ENCODE results near the gene UGGT2.
"Not testable (repeated sequence)": the region's sequence is repeated elsewhere in the genome, so short reads cannot be mapped to it uniquely, and the experiment has no call there.

Gene UGGT2

DNA sequence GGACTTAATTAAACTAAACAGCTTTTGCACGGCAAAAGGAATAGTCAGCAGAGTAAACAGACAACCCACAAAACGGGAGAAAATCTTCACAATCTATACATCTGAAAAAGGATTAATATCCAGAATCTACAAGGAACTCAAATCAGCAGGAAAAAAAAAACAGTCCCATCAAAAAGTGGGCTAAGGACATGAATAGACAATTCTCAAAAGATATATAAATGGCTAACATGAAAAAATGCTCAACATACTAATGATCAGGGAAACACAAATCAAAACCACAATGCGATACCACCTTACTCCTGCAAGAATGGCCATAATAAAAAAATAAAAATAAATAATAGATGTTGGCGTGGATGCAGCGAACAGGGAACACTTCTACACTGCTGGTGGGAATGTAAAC, 1.7 kb downstream of the UGGT2 start:
- DNase-seq, result not testable (repeated sequence)

DNA sequence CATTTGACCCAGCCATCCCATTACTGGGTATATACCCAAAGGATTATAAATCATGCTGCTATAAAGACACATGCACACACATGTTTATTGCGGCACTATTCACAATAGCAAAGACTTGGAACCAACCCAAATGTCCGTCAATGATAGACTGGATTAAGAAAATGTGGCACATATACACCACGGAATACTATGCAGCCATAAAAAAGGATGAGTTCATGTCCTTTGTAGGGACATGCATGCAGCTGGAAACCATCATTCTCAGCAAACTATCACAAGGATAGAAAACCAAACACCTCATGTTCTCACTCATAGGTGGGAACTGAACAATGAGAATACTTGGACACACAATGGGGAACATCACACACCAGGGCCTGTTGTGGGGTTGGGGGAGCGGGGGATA, 2.2 kb downstream of the UGGT2 start:
- DNase-seq, result not testable (repeated sequence)

DNA sequence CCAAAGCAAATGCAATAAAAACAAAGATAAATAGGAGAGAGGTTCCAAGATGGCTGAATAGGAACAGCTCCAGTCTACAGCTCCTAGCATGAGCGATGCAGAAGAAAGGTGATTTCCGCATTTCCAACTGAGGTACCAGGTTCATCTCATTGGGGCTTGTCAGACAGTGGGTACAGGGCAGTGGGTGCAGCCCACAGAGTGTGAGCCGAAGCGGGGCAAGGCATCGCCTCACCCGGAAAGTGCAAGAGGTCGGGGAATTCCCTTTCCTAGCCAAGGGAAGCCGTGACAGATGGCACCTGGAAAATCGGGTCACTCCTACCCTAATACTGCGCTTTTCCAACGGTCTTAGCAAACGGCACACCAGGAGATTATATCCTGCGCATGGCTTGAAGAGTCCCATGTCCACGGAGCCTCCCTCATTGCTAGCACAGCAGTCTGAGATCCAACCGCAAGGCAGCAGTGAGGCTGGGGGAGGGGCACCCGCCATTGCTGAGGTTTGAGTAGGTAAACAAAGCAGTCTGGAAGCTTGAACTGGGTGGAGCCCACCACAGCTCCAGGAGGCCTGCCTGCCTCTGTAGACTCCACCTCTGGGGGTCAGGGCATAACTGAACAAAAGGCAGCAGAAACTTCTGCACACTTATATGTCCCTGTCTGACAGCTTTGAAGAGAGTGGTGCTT, 6.6 kb downstream of the UGGT2 start:
- DNase-seq, result not testable (repeated sequence)

DNA sequence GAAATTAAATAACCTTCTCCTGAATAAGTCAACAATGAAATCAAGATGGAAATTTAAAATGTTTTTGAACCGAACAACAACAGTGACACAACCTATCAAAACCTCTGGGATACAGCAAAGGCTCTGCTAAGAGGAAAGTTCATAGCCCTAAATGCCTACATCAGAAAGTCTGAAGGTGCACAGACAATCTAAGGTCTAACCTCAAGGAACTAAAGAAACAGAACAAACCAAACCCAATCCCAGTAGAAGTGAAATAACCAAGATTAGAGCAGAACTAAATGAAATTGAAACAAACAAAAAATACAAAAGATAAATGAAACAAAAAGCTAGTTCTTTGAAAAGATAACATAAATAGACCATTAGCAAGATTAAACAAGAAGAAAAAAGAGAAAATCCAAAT, 9.0 kb downstream of the UGGT2 start:
- no peak for DNase-seq

DNA sequence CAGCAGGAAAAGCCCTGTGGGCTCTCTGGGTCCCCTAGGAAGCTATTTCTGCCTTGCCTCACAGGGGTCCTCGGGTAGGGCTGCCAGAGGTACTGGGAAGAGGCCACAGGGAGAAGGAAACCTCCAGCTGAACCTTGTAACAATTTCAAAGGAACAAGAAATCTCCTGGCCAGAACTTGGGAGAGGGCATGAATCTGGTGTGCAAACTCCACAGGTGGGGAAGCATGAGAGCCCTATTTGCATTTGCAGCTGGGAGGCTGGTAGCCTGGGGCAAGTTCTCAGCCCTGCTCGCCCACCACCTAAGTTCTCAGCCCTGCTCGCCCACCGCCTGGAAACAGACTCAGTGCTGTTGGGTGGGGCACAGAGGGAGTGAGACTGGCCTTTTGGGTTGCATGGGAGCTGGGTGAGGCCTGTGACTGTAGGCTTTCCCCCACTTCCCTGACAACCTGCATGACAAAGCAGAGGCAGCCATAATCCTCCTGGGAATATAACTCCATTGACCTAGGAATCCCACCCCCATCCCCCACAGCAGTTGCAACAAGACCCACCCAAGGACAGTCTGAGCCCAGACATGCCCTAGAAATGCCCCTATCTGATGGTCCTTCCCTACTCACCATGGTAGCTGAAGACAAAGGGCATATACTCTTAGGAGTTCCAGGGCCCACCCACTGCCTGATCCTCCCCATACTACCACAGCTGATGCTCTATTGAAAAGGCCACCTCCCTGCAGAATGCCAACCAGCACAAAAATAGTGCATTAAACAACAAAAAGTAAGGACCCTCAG, 11.7 kb downstream of the UGGT2 start:
- no peak for DNase-seq

DNA sequence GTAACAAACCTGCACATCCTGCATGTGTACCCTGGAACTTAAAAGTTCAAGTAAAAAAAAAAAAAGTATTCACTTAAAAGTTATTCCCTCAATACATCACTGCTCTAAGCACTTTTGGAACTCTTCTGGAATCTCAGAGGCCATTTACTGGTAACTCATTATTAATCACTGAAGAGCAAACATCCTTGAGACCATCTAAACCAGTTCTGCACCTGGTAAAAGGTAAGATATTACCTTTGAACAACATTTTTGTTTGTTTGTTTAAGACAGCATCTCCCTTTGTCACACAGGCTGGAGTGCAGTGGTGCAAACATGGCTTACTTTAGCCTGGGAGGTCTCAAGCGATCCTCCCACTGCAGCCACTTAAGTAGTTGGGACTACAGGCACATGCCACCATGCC, 16.7 kb downstream of the UGGT2 start:
- no peak for DNase-seq

DNA sequence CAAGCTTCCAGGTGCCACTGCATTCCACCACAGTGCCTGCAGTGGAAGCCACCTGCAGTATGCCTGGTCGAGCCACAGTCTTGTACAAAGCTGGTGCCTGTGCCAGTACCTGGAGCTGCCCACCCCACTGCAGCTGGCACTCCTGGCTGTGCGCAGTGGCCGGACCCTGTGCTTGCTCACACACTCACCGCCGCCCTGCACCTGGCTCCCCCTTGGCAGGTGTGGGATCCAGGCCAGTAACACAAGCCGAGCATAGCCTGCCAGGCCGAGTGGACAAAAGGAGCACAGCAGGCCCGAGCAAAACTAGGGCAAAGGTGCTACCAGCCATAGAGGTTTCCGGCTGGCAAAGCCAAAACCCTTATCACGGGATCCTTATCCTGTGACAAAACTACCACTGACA, 18.5 kb downstream of the UGGT2 start:
- no peak for DNase-seq

DNA sequence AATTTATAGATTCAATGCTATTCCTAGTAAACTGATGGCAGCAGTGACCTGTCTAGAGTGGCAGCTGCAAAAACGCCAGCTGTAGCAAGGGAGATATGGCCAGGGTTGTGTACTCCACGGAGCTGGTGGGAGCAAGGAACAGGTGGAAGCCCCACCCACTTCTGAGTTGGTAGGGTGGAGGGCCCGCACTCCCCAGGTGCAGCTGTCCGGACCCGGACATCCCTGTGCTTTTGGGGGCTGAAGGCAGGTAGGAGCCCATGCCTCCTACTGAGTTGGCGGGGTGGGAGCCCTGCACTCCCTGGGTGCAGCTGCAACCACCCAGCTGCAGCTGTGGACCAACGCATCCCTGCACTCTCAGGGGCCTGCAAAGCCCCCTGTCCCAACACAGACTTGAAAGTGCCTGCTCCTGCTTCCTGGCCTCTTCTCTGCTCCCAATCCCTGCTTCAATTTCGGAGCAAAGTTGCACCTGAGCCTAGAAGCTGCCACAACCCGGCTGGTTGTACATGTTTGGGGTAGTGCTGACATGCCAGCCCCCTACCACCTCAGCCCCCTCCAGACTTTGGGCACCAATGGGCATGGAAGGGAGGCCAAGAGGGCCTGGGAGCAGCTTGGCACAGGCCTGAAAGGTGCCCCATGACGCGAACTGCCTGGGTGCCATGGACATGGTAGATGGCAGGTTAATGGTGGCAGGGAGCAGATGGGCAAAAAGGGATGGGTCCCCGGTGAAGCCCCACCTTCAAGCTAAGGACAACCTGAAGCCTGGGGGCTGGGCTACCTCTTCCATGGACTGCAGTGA, 19.8 kb downstream of the UGGT2 start:
- no peak for DNase-seq

DNA sequence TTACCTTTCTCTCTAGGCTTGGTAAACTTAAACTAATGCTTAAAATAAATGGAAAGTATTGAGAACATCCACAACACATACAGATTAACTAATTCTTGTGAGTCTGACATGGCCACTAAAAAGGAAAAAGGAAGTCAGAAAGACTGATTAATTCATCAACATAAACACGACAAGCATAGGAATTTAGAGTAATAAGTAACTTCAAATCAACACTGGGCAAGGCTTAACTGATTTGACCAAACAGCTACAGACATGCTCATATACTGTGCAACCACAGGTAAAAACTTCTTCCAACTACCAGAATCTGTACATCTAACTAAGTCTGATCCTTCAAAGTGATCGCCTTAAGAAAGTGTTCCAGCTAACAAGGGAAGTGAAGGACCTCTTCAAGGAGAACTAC, 20.5 kb downstream of the UGGT2 start:
- no peak for DNase-seq

DNA sequence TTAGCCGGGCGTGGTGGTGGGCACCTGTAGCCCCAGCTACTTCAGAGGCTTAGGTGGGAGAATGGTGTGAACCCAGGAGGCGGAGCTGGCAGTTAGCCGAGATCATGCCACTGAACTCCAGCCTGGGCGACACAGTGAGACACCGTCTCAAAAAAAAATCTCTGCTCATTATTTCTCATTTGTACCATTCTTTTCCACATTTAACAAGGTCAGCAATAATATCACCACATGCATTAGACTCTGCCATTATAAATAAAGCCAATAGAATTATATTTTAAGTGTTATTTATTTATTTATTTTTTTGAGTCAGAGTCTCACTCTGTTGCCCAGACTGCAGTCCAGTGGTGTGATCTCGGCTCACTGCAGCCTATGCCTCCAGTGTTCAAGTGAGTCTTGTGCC, 24.2 kb downstream of the UGGT2 start:
- DNase-seq, result no peak

DNA sequence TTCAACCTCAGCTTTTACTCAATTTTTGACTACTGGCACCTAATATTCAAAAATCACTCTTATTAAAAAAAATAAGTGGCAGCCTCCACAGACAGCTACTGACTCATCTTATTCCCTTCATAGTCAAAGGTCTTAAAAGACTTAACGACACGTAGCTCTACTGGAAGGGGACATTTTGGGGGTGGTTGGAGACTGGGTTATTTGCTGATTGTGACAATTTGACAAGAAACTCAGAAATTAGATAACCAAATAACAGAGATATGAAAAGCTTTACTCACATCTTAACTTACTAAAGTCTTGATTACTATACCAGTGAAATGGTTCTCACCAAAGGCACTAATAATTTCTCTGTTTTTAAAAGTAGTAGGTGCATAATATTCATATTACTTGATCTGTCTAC, 25.7 kb downstream of the UGGT2 start:
- DNase-seq, result no peak

DNA sequence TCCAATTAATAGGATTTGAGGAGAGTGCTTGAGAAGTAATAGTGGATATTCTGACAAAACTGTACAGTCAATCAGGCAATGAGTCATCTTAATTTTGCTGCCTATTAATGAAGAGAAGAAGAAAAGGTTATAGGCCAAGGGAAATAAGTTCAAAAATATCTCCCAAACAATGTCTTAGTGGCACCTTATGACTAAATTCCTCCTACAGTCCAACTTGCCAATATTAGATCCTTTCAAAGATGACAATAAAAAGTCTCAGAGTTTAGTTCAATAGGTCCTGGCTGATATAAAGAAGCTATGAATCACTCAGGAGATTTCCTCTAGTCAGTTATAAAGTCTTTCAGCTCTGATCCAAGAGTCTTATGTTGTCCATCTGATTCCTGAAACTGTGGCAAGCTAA, 27.9 kb downstream of the UGGT2 start:
- no peak for DNase-seq

DNA sequence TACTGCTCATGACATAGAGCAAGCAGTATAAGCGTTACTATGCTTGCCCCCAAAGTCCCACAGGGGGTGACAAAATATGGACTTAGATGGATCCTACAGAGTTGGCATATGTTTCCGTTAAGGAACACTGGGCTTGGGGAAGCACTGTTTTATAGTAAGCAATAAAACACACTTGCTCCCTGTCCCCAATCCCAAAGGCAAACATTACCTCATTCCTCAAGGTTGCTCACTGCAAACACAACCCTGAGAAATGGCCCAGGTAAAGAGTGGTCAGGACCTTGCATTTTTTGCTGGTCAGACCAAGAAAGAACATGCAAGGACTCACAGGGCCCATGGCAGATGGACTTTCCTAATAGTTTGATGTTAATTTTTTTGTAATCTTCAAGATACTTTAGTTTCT, 32.3 kb downstream of the UGGT2 start:
- DNase-seq, result no peak

DNA sequence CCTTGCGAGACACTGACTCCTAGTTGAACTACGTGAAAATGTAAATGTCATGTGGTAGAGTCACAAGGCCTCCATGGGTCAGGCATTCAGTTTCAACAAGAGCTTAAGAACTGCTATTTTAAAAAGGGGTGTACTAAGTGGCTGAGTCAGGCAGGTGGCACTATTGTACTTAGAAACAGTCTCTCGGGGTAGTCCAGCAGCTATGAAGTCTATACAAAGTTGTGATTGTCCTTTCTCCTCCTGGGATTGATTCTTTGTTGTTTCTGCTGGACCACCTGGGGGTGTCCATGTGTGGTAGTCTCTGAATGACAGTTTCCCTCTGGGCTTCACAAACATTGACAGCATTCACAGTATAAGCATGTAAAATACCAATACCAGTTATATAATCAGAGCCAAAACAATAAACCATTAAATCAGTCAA, 33.0 kb downstream of the UGGT2 start:
- no peak for DNase-seq

DNA sequence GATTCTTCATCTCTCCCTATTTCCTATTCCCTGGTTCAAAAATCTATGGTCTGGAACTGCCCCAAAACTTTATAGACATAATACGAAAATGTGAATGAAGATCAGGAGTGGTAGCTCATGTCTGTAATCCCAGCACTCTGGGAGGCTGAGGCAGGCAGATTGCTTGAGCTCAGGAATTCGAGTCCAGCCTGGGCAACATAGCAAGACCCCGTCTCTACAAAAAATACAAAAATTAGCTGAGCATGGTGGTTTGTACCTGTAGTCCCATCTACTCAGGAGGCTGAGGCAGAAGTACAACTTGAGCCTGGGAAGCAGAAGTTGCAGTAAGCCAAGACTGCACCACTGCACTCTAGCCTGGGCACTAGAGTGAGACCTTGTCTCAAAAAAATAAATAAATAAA, 35.1 kb downstream of the UGGT2 start:
- no peak for DNase-seq

DNA sequence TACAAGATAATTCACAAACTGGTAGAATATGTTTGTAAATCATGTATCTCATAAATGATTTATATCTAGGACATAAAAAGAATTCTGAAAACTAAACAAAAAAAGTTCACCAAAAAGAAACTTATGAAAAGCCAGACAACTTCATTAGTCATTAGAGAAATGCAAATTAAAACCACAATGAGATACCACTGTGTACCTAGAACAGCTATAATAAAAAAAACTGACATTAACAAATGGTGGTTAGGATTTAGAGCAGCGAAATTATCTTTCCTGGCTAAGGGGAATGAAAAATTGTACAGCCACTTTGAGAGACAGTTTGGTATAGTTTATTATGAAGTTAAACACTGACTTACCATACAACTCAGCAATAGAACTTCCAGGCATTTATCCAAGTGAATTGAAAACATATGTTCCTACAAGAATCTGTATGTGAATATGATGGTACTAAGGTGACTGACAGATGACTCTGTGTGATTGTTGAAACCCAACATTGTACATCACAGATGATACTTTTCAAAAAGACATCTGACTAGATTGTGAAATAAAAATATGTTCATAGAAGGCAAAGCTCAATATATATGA, 41.8 kb downstream of the UGGT2 start:
- no peak for DNase-seq

DNA sequence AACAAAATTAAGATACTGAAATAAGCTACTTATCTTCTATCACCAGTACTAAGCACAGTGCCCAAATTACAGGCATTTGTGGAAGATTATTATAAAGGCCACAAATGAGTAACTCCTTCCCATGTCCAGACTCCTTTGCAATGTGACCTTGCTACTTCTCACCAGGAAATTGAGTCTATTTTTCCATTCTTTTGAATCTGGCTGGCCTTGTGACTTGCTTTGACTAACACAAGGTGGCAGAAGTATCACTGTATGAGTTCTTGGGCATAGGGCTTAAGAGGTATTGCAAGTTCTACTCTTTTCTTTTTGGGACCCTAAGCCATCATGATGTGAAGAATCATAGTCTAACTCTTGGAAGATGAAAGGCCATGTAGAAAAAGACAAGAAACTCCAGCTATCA, 49.9 kb downstream of the UGGT2 start:
- DNase-seq, result no peak

DNA sequence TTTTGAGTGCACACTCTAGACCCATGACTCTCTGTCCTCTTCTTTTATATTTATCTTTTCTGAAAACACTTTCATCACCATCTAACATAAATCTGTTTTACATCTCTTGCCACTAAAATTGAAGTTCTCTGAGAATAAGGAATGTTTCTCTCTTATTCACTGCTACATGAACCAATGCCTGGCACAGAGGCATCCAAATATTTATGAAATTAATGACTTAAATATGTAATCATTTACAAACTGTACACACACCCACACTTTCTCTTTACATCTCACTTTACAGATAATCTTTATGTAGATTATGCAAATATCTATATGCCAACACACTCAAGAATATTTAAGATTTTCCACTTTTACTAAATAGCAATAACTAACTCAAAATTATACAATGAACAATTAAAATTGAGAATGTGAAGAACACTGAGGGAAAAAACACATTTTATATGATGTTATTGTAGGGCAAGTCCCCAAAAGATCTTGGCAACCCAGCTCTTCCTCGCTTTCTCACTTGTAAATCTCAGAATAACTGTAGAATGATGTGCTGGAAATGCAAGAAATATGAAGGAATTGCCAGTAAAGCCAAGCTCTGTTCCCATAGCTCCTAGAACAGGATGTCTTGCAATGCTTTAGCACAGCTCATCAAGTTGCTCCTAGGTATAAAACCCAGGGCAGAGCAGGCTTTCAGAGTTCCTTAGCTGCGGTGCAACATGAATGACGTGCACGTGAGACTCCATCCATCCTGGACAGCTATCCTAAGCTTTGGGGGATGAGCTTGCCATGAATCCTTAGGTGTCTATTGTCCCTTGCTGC, 50.7 kb downstream of the UGGT2 start:
- no peak for DNase-seq

DNA sequence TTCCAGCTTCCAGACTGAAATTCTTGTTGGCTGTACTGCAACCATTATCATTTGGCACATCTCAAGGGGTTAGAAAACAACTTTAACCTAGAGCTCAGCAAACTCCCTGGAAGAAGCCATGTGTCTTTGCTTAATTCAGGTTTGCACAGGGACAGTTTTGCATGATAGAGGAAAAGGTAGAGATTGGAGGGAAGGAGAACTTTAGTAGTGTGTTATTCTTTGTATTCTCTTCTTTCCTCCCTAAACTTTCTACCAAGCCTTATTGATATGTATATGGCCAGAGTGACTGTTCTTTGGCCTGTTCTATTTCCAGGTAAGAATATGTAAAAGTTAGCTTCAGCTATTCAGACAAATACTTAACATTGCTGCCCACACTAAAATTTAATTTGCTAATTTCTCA, 53.1 kb downstream of the UGGT2 start:
- DNase-seq, result no peak

DNA sequence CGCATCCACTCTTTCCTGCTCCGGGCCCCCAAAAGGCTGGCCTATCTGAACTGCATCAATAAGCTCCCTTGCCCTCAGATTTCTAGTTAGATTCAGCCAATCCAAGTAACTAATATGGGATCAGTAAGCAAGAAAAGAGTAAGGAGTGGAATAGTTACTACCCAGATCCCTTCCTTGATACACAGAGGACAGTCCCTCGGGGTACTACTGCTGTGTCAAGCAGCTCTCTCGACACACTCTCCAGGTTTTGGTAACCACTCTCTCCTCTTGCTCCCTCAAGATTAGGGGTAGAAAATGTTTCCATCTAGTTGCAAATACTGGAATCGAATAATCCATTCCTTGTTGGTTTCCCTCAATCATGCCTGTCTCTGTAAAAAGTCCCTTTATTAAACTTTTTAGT, 65.4 kb downstream of the UGGT2 start:
- DNase-seq, result no peak

DNA sequence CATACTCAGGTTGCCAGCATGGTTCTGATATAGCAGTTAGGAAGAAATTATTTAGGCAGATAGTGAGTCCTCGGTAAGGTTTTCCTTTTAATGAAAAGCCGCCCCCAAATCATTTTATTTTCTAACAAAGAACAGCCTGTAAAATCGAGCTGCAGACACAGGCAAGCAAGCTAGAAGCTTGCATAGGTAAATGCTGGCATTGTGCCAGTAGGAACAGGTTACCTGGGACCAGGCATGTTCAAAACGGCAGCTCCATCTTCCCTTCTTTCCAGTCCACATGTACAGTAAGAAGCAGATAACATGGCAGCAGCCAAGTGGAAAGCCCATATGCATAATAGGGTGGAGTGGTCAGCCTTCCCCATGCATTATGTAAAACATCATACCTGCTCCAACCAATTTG, 71.1 kb downstream of the UGGT2 start:
- no peak for DNase-seq

DNA sequence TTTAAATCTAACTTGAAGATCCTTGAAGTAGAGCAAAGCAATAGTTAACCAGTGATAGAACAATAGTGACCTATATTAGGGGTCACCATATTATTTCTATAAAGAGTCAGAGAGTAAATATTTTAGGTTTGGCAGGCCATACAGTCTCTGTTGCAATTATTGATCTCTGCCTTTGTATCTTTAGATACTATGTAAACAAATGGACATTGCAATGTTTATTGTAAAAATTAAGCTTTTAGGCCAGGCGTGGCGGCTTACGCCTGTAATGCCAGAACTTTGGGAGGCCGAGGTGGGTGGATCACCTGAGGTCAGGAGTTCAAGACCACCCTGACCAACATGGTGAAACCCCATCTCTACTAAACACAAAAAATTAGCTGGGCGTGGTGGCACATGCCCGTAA, 80.5 kb downstream of the UGGT2 start:
- DNase-seq, result not testable (repeated sequence)

DNA sequence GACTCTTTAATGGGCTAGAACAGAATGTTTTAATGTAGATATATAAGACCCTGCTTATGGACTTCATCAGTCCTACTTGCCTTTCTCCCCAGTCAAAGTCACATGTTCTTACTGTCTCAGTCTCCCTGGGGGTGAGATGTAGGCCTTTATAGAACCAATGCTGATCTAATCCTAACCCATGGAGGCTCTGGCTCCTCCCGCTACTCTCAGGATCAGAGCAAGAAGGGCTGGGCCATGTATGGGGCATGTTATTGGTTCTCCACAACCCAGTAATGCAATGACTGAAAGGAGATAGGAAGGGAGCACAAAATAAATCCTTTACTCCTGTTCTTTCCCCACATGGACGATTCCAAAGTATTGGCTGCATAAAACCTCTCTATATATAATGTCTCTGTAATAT, 82.3 kb downstream of the UGGT2 start:
- DNase-seq, result no peak

All from stimulated activated CD4-positive, alpha-beta T cell treated with anti-CD3 and anti-CD28 coated beads, Interleukin-4, amount 100 ng/mL, for 4 hours (primary cell).